SK-N-SH treated with all-trans-retinoic acid at 6 μM for 48 hours (cell line): ENCODE measurements around the gene CFAP97.

Experiments used
- ARNTL ChIP-seq: fragments of 450-650 bp; formaldehyde crosslinking; IDR thresholded peaks from 2 replicates; pipeline ENCODE4 v1.5.0; 2020; ENCODE audit warnings: low read depth, mild to moderate bottlenecking, moderate library complexity, borderline replicate concordance
- BACH2 ChIP-seq: fragments of 250-450 bp; sonication (Bioruptor Pico); IDR thresholded peaks from 2 replicates; pipeline ENCODE4 v1.9.0; 2021; ENCODE audit warnings: mild to moderate bottlenecking, borderline replicate concordance
- CREB5 ChIP-seq: fragments of 250-450 bp; sonication (Bioruptor Pico); IDR thresholded peaks from 2 replicates; pipeline ENCODE4 v1.5.1; 2020; ENCODE audit warnings: low read depth, mild to moderate bottlenecking, moderate library complexity
- GLIS3 ChIP-seq: fragments of 250-450 bp; sonication (Bioruptor Pico); IDR thresholded peaks from 2 replicates; pipeline ENCODE4 v1.5.0; 2020; ENCODE audit warnings: mild to moderate bottlenecking, moderate library complexity
- ISL1 ChIP-seq: fragments of 250-450 bp; sonication (Bioruptor Pico); IDR thresholded peaks from 2 replicates; pipeline ENCODE4 v2.1.2; 2022; ENCODE audit warnings: mild to moderate bottlenecking, moderate library complexity
- OSR1 ChIP-seq: fragments of 250-450 bp; sonication (Bioruptor Pico); IDR thresholded peaks from 2 replicates; pipeline ENCODE4 v1.8.0; 2022; ENCODE audit warnings: moderate library complexity, mild to moderate bottlenecking, inconsistent platforms
- PATZ1 ChIP-seq: fragments of 250-450 bp; sonication (Bioruptor Pico); IDR thresholded peaks from 2 replicates; pipeline ENCODE4 v1.8.0; 2020; ENCODE audit warnings: mild to moderate bottlenecking, moderate library complexity, borderline replicate concordance
- POU6F1 ChIP-seq: fragments of 250-450 bp; sonication (Bioruptor Pico); IDR thresholded peaks from 2 replicates; pipeline ENCODE4 v1.8.0; 2021; ENCODE audit warnings: low read depth, mild to moderate bottlenecking, moderate library complexity, borderline replicate concordance
- RARB ChIP-seq: fragments of 250-450 bp; sonication (Bioruptor Pico); IDR thresholded peaks from 2 replicates; pipeline ENCODE4 v1.8.0; 2021; ENCODE audit warnings: mild to moderate bottlenecking, moderate library complexity
- SNAI2 ChIP-seq: fragments of 250-450 bp; sonication (Bioruptor Pico); IDR thresholded peaks from 2 replicates; pipeline ENCODE4 v1.5.0; 2020; ENCODE audit warnings: mild to moderate bottlenecking, moderate library complexity
- TCF4 ChIP-seq: fragments of 250-450 bp; sonication (Bioruptor Pico); IDR thresholded peaks from 2 replicates; pipeline ENCODE4 v1.8.0; 2021; ENCODE audit warnings: mild to moderate bottlenecking, moderate library complexity, borderline replicate concordance
- TSHZ2 ChIP-seq: fragments of 250-450 bp; sonication (Bioruptor Pico); IDR thresholded peaks from 2 replicates; pipeline ENCODE4 v1.5.0; 2020; ENCODE audit warnings: mild to moderate bottlenecking, moderate library complexity
- ZFP30 ChIP-seq: fragments of 450-650 bp; formaldehyde crosslinking; IDR thresholded peaks from 2 replicates; pipeline ENCODE4 v1.5.0; 2022; ENCODE audit warnings: mild to moderate bottlenecking, moderate library complexity
- ZNF565 ChIP-seq: fragments of 450-650 bp; formaldehyde crosslinking; conservative IDR thresholded peaks from 2 replicates; pipeline ENCODE4 v1.5.0; 2020; ENCODE audit warnings: low read depth, mild to moderate bottlenecking, moderate library complexity

DNA sequence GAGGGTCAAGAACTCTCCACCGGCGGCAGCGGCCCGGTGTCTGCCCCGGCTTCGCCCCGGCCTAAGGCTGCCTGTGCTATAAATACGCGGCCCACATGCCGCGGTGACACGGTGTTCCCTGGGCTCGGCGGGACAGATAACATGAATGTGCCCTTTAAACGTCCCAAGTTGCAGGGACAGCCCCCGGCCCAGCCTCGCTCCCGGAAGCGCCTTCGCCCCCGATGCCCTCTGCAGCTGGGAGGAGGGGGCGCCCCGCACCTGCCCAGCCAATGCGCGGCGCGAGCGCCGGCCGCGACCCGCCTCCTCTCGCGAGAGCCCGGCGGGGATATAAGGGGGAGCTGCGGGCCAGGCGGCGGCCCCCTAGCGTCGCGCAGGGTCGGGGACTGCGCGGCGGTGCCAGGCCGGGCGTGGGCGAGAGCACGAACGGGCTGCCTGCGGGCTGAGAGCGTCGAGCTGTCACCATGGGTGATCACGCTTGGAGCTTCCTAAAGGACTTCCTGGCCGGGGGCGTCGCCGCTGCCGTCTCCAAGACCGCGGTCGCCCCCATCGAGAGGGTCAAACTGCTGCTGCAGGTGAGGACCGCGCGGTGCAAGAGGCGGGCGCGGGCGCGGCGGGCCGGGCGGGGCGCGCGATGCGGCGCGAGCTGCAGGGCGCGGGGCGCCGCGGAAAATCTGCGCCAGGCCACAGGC is 60.7 kb downstream of the CFAP97 start, which contains the start of gene SLC25A4:
- TF ChIP-seq POU6F1 (CRISPR knock-in tag) (no peak), GLIS3 (CRISPR knock-in tag) (no peak), CREB5 (CRISPR knock-in tag) (no peak), PATZ1 (CRISPR knock-in tag) (no peak), ZNF565 (CRISPR knock-in tag) (no peak), ARNTL (CRISPR knock-in tag) (no peak), OSR1 (CRISPR knock-in tag) (no peak), RARB (CRISPR knock-in tag) (no peak), SNAI2 (no peak), TCF4 (no peak), TSHZ2 (CRISPR knock-in tag) (no peak), ISL1 (CRISPR knock-in tag) (no peak), ZFP30 (CRISPR knock-in tag) (0 out of 2 replicates have a peak, but pooled peaks have one; percentile 13), BACH2 (CRISPR knock-in tag) (no peak)
